ENCODE measurements around the gene EYA2.

GRCh38 chr20:47003223-47003622, 108.6 kb downstream of the EYA2 start:
- TF ChIP-seq POLR2A (IDR thresholded peaks at IDR 0.05), result no peak
- no peak for TF ChIP-seq CTCF (IDR thresholded peaks at IDR 0.05)

Data from breast epithelium (tissue), 3 donors.